BE2C (cell line): Measurements from ENCODE around the gene TLX2.

Experiments used
- DNase-seq: peaks from one replicate; pipeline ENCODE4 v3.0.0-alpha.2; 2020
- H3K27me3 ChIP-seq: fragments of 250-450 bp; sonication (Bioruptor Pico); 2 replicates; pipeline ENCODE4 v1.5.1; 2020; ENCODE audit warnings: mild to moderate bottlenecking
- H3K36me3 ChIP-seq: fragments of 250-450 bp; sonication (Bioruptor Pico); 2 replicates; pipeline ENCODE4 v1.5.1; 2020; ENCODE audit warnings: mild to moderate bottlenecking
- H3K4me1 ChIP-seq: fragments of 250-450 bp; sonication (Bioruptor Pico); 2 replicates; pipeline ENCODE4 v1.5.1; 2020
- H3K4me3 ChIP-seq: 2 replicates; pipeline ENCODE4 v1.5.1; 2011; ENCODE audit warnings: low read depth, low read length
- H3K9me3 ChIP-seq: fragments of 250-450 bp; sonication (Bioruptor Pico); 2 replicates; pipeline ENCODE4 v1.5.1; 2020
- TF ChIP-seq, protein P1 (sequence below): IDR thresholded peaks from 2 replicates; pipeline ENCODE4 v1.5.1; 2012; ENCODE audit warnings: mild to moderate bottlenecking, low read depth, low read length

The TLX2 gene

GRCh38 chr2:74564222-74564621, 50.0 kb downstream of the TLX2 start:
- H3K36me3 ChIP-seq, result no peaks in the 10 kb centered on the region

GRCh38 chr2:74566076-74566753, 52.0 kb downstream of the TLX2 start:
- no peaks in the 10 kb centered on the region for H3K36me3 ChIP-seq
- H3K4me1 ChIP-seq, result no peaks in the 10 kb centered on the region
- H3K4me3 ChIP-seq, result no peak overlapping the region
- H3K27me3 ChIP-seq, result no peaks in the 10 kb centered on the region
- TF ChIP-seq, protein P1, sequence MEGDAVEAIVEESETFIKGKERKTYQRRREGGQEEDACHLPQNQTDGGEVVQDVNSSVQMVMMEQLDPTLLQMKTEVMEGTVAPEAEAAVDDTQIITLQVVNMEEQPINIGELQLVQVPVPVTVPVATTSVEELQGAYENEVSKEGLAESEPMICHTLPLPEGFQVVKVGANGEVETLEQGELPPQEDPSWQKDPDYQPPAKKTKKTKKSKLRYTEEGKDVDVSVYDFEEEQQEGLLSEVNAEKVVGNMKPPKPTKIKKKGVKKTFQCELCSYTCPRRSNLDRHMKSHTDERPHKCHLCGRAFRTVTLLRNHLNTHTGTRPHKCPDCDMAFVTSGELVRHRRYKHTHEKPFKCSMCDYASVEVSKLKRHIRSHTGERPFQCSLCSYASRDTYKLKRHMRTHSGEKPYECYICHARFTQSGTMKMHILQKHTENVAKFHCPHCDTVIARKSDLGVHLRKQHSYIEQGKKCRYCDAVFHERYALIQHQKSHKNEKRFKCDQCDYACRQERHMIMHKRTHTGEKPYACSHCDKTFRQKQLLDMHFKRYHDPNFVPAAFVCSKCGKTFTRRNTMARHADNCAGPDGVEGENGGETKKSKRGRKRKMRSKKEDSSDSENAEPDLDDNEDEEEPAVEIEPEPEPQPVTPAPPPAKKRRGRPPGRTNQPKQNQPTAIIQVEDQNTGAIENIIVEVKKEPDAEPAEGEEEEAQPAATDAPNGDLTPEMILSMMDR, result no peak
- no peak for DNase-seq
- H3K9me3 ChIP-seq, result no peaks in the 10 kb centered on the region

More at GRCh38 chr2:74564222-74564621, 50.0 kb downstream of the TLX2 start:
- Histone ChIP-seq H3K27me3 (no peaks in the 10 kb centered on the region), H3K9me3 (no peaks in the 10 kb centered on the region), H3K4me3 (no peak overlapping the region), H3K4me1 (no peaks in the 10 kb centered on the region)
- no peak for DNase-seq
- TF ChIP-seq, protein P1, result no peak

DNA sequence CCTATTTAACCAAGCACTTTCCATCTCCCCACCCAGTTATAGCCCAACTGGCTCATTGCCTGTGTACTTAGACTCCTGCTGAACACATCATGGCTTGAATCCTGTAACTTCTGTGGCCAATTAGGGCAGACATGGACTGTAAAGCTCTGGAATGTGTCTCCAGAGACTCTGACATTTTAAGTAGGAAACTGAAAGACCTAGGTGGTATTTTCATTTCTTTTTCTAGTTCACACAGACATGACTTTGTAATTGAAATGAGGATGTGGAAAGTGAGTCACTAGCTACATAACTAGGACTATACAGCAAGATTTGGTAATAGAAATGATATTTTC, 52.5 kb downstream of the TLX2 start:
- TF ChIP-seq, protein P1, result no peak
- Histone ChIP-seq H3K4me3 (no peak overlapping the region), H3K4me1 (no peaks in the 10 kb centered on the region), H3K36me3 (no peaks in the 10 kb centered on the region), H3K27me3 (no peaks in the 10 kb centered on the region), H3K9me3 (no peaks in the 10 kb centered on the region)
- no peak for DNase-seq
